Kidney (tissue), 14 donors: ENCODE results near the gene LIN28B. TPM values are rescaled to one million over a fixed set of nuclear protein-coding genes. Genes with fewer than 3 reads are reported as not detected.

Source experiments
- DNase-seq, 5 donors: peaks; one replicate each; pipeline ENCODE4 v3.0.0-alpha.2; 2013 to 2020
- FAIRE-seq: peaks from 2 replicates; lab custom pipeline; 2012; peaks lifted over from hg19 to GRCh38; lab: Jason Lieb, UNC
- H3K27ac ChIP-seq, 2 donors: one replicate each; pipeline ENCODE4 v1.7.0; 2013; ENCODE audit warnings: low read depth in 2 of 2, low read length in 2 of 2, inconsistent platforms in 1 of 2
- H3K27me3 ChIP-seq: one replicate; pipeline ENCODE4 v1.7.1; 2013; ENCODE audit warnings: low read length, inconsistent platforms; ENCODE audit not compliant: control insufficient read depth, insufficient read depth
- H3K36me3 ChIP-seq, 3 donors: one replicate each; pipeline versions ENCODE4 v1.7.0 to v1.7.1; 2013; ENCODE audit warnings: low read length in 3 of 3, control low read depth in 1 of 3, inconsistent platforms in 1 of 3; ENCODE audit not compliant: insufficient read depth in 3 of 3, control insufficient read depth in 2 of 3
- H3K4me1 ChIP-seq, 3 donors: one replicate each; pipeline versions ENCODE4 v1.7.0 to v1.7.1; 2013; ENCODE audit warnings: low read length in 3 of 3, inconsistent platforms in 1 of 3, low read depth in 1 of 3; ENCODE audit not compliant: control insufficient read depth in 2 of 3, insufficient read depth in 2 of 3
- H3K4me3 ChIP-seq, 3 donors: one replicate each; pipeline versions ENCODE4 v1.7.0 to v1.8.1; 2013; ENCODE audit warnings: low read length in 3 of 3, control low read depth in 1 of 3, inconsistent platforms in 1 of 3
- H3K9ac ChIP-seq, 3 donors: one replicate each; pipeline versions ENCODE4 v1.7.0 to v1.7.1; 2013; ENCODE audit warnings: low read length in 3 of 3, control low read depth in 1 of 3, inconsistent platforms in 1 of 3
- H3K9me3 ChIP-seq, 3 donors: one replicate each; pipeline versions ENCODE4 v1.7.0 to v1.7.1; 2013; ENCODE audit warnings: low read length in 3 of 3, control low read depth in 1 of 3, inconsistent platforms in 1 of 3; ENCODE audit not compliant: control insufficient read depth in 2 of 3, insufficient read depth in 1 of 3
- CTCF ChIP-seq: IDR thresholded peaks from 3 replicates; pipeline ENCODE4 v1.5.1; 2012; ENCODE audit warnings: mild to moderate bottlenecking, moderate library complexity, borderline replicate concordance; ENCODE audit not compliant: insufficient read depth; ENCODE audit errors: extremely low read depth
- intact Hi-C: fragments of 100-400 bp; cut with DNase I; formaldehyde crosslinking; loops from one replicate; pipeline ENCODE4 v1.11.1; 2022
- polyA plus RNA-seq: library from polyadenylated mRNA; stranded (reverse); fragments of 350-450 nt; fragmentation: Illumina TruSeq; extraction: RNeasy Lipid Tissue Mini Kit (QIAGEN cat#74804); gene quantifications from one replicate; pipeline ENCODE4 v1.2.3, GENCODE V29; 2014; ENCODE audit warnings: low read depth, low replicate concordance; ENCODE audit not compliant: insufficient read depth
- total RNA-seq: library from RNA; stranded (reverse); fragmentation: NEBNext Ultra II Directional; extraction: Animal tissue kit (Norgen Biotek cat#: 25700); gene quantifications from one replicate; pipeline ENCODE4 v1.2.1, GENCODE V29; 2021
- donor health status: control.
- donor health status: control.
- donor health status: control.
- donor health status: control.
- donor health status: control.
- donor health status: DM: yes; HTN: yes; CAD: no.
- donor health status: Normal renal cell carcinoma (clear cell type).

The LIN28B gene
- total and polyA plus RNA-seq, 2 donors from 2014 or later, result not detected

DNA sequence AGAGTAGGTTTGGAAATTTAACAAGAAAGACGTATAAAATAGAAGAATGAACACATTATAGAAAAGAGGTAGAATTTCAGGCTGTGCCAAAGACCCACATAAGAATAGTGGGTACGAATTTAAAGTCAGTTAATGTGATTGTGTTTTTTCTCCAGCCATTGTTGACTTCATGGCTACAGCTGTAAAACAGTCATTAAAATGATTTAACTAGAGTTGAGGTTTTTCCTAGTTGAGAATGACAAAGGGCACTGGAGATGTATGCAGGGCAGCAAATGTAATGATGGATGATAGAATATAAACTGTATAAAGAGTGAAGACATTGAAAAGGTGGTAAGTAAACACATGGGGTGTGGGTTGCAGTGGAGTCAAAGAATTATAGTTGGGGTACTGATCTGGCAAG, 72.7 kb downstream of the LIN28B start:
- no peak overlapping the region for H3K27ac ChIP-seq
- H3K36me3 ChIP-seq, result no peaks in the 10 kb centered on the region
- H3K9me3 ChIP-seq, result no peaks in the 10 kb centered on the region
- FAIRE-seq, result no peak
- no peak overlapping the region for H3K9ac ChIP-seq
- no peaks in the 10 kb centered on the region for H3K4me1 ChIP-seq
- no peak for TF ChIP-seq CTCF
- no peaks in the 10 kb centered on the region for H3K27me3 ChIP-seq
- no peak overlapping the region for H3K4me3 ChIP-seq
- intact Hi-C loops, result no loop called here
- no peak for DNase-seq

DNA sequence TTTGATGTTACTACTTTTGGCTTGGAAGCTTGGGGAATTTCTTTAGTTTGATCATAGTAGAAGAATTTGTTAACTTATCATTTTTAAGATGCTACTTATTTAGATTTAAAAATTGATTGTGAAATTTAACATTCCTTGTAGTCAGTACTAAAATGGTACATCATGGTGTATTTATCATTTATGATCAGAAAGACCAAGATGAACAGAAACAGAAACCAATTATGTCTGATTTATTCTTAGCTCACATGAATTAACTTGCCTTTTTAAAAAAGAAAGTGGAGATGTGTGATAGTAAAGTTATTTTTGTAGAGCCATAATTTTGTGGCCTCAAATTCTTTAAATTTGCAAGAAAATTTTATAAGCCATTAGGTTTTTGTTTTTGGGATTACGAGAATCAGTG, 77.6 kb downstream of the LIN28B start:
- no peaks in the 10 kb centered on the region for H3K27me3 ChIP-seq
- H3K9me3 ChIP-seq, result no peaks in the 10 kb centered on the region
- no peak overlapping the region for H3K9ac ChIP-seq
- no peaks in the 10 kb centered on the region for H3K36me3 ChIP-seq
- FAIRE-seq (no peak), DNase-seq (no peak)
- no peak overlapping the region for H3K4me3 ChIP-seq
- H3K27ac ChIP-seq, result no peak overlapping the region
- TF ChIP-seq CTCF, result no peak
- intact Hi-C loops, result no loop called here
- H3K4me1 ChIP-seq, result no peaks in the 10 kb centered on the region

- FAIRE-seq, result no peak
- H3K9me3 ChIP-seq, result no peaks in the 10 kb centered on the region
- no peak for DNase-seq
- H3K4me1 ChIP-seq, result no peaks in the 10 kb centered on the region
- H3K4me3 ChIP-seq, result no peak overlapping the region
- TF ChIP-seq CTCF, result no peak
- no peaks in the 10 kb centered on the region for H3K36me3 ChIP-seq
- no peaks in the 10 kb centered on the region for H3K27me3 ChIP-seq
- intact Hi-C loops, result no loop called here
- no peak overlapping the region for H3K27ac ChIP-seq
- no peak overlapping the region for H3K9ac ChIP-seq
Observed at GRCh38 chr6:105035299-105035698, 78.4 kb downstream of the LIN28B start.

GRCh38 chr6:105036351-105036750, 79.4 kb downstream of the LIN28B start:
- Histone ChIP-seq H3K27me3 (no peaks in the 10 kb centered on the region), H3K36me3 (no peaks in the 10 kb centered on the region), H3K4me1 (no peaks in the 10 kb centered on the region), H3K4me3 (no peak overlapping the region), H3K9me3 (no peaks in the 10 kb centered on the region), H3K9ac (no peak overlapping the region), H3K27ac (no peak overlapping the region)
- no peak for FAIRE-seq
- no peak for TF ChIP-seq CTCF
- no peak for DNase-seq
- intact Hi-C loops, result no loop called here
